Panc1 (cell line): ENCODE results near the gene TSTD2.

Source experiments
- CTCF ChIP-seq: fragments of 450-650 bp; IDR thresholded peaks from 2 replicates; pipeline ENCODE4 v1.5.1; 2017; ENCODE audit warnings: mild to moderate bottlenecking
- POLR2AphosphoS5 ChIP-seq: IDR thresholded peaks from 2 replicates; pipeline ENCODE4 v1.6.1; 2012; ENCODE audit warnings: mild to moderate bottlenecking, low read depth, low read length, moderate library complexity
- SIN3A ChIP-seq: IDR thresholded peaks from 2 replicates; pipeline ENCODE4 v1.6.1; 2012; ENCODE audit warnings: low read depth, mild to moderate bottlenecking, low read length, moderate library complexity, borderline replicate concordance; ENCODE audit not compliant: insufficient read depth

- TF ChIP-seq CTCF (no peak), SIN3A (no peak), POLR2AphosphoS5 (no peak)
These were observed 78.5 kb downstream of the TSTD2 start for GRCh38 chr9:97554566-97555075.
